ENCODE data around the gene TUBGCP6.
"Not testable (repeated sequence)": the region's sequence is repeated elsewhere in the genome, so short reads cannot be mapped to it uniquely, and the experiment has no call there.

Gene TUBGCP6

DNA sequence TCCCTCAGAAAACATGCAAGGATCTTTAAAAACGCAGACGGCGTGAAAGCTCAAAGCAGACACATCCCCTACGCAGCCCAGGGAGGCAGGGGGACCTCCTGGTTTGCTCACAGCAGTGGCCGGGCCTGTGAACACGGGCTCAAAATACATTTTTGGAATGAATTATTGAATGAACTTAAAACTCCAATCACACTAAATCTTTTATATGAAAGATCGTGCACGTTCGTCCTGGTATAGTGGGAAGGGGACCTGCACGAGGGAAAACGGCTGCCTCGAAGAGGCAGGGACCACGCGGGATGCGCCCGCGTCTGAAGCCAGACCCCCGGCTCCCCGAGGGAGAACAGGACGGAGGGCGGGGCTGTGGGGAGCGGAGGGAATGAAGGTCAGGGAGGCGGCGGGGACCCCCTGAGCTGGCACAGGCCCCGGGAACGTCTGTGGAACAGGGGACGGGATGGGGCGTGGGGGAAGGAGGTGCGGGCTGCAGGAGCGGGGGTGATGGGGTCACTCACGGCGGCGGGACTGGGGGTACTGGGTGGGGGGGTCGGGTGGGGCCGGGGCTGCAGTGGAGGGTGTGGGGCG, 75.6 kb downstream of the TUBGCP6 start:
- no peaks in the 10 kb centered on the region for H3K4me1 ChIP-seq
- no peak for DNase-seq (ENCODE audit: low spot score in 2 of 2)
- in situ Hi-C loops (cut with MboI; ENCODE audit: low sequenced_read_pairs) = no loop called here
- no peaks in the 10 kb centered on the region for H3K27me3 ChIP-seq (ENCODE audit: low read depth)
- H3K9me3 ChIP-seq = no peaks in the 10 kb centered on the region; the same call in 1 of the 2 replicates
- H3K36me3 ChIP-seq (replicated peaks) = no peaks in the 10 kb centered on the region
- H3K4me3 ChIP-seq = peak overlapping the region; percentile 23; the same call in 1 of the 2 replicates

DNA sequence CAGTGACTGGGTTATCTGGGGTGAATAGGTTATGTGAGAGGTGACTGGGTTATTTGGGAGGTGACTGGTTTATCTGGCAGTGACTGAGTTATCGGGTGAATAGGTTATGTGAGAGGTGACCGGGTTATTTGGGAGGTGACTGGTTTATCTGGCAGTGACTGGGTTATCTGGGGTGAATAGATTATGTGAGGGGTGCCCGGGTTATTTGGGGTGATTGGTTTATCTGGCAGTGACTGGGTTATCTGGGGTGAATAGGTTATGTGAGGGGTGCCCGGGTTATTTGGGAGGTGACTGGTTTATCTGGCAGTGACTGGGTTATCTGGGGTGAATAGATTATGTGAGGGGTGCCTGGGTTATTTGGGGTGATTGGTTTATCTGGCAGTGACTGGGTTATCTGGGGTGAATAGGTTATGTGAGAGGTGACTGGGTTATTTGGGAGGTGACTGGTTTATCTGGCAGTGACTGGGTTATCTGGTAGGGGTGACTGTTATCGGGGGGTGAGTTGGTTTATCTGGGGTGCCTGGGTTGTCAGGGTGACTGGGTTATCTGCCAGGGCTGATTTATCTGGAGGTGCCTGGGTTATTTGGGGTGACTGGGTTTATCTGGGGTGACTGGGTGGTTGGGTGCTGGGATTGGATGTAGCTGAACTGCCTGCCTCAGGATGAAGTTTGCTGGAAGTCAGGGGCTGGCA, 76.2 kb downstream of the TUBGCP6 start:
- H3K9me3 ChIP-seq; H3K4me3 ChIP-seq; in situ Hi-C loops (cut with MboI; ENCODE audit: low sequenced_read_pairs); H3K4me1 ChIP-seq; H3K27me3 ChIP-seq (ENCODE audit: low read depth); DNase-seq (ENCODE audit: low spot score in 2 of 2); H3K36me3 ChIP-seq (replicated peaks): not testable (repeated sequence)

DNA sequence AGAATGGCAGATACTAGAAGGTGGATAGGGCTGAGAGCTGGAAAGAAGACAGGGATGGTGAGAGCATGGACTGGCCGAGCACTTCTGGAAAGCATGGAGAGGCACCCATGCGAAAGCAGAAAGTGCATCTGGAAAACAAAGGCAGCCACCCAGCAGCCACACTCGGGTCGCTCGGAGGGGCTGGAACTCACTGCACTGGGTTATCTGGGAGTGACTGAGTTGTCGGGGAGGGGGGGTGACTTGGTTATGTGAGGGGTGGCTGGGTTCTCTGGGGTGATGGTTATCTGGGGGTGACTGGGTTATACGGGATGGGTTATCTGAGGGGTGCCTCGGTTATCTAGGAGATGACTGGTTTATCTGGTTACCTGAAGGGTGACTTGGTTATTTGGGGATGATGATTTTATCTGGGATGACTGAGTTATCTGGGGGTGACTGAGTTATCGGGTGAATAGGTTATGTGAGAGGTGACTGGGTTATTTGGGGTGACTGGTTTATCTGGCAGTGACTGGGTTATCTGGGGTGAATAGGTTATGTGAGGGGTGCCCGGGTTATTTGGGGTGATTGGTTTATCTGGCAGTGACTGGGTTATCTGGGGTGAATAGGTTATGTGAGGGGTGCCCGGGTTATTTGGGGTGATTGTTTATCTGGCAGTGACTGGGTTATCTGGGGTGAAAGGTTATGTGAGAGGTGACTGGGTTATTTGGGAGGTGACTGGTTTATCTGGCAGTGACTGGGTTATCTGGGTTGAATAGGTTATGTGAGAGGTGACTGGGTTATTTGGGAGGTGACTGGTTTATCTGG, 76.9 kb downstream of the TUBGCP6 start:
- no peaks in the 10 kb centered on the region for H3K27me3 ChIP-seq (ENCODE audit: low read depth)
- DNase-seq (ENCODE audit: low spot score in 2 of 2) = no peak
- H3K4me1 ChIP-seq = no peaks in the 10 kb centered on the region
- no peaks in the 10 kb centered on the region; the same call in 1 of the 2 replicates for H3K9me3 ChIP-seq
- no peaks in the 10 kb centered on the region for H3K36me3 ChIP-seq (replicated peaks)
- H3K4me3 ChIP-seq = no peak overlapping the region
- in situ Hi-C loops (cut with MboI; ENCODE audit: low sequenced_read_pairs) = no loop called here
